Prostate gland (tissue), 2 donors: ENCODE measurements around the gene FAM53B. TPM values are rescaled to one million over a fixed set of nuclear protein-coding genes. Genes with fewer than 3 reads are reported as not detected.

Experiments used
- DNase-seq: peaks from one replicate; pipeline ENCODE4 v3.0.0-alpha.2; 2019; ENCODE audit warnings: low spot score
- H3K27ac ChIP-seq, 2 donors: fragments of 200-600 bp; sonication (generic); 2 replicates each; pipeline ENCODE4 v1.5.1; 2017 to 2019
- H3K27me3 ChIP-seq: fragments of 200-600 bp; sonication (generic); replicated peaks from 2 replicates; pipeline ENCODE4 v1.5.1; 2019; ENCODE audit not compliant: insufficient read depth
- H3K36me3 ChIP-seq, 2 donors: fragments of 200-600 bp; sonication (generic); 1 replicate in 1 of 2; 2 replicates in 1 of 2; pipeline versions ENCODE4 v1.5.1 to v1.8.1; 2017 to 2019
- H3K4me1 ChIP-seq: fragments of 200-600 bp; sonication (generic); replicated peaks from 2 replicates; pipeline ENCODE4 v1.5.1; 2019
- H3K4me3 ChIP-seq, 2 donors: fragments of 200-600 bp; sonication (generic); 2 replicates each; pipeline ENCODE4 v1.5.1; 2017 to 2019
- H3K9me3 ChIP-seq: fragments of 200-600 bp; sonication (generic); 2 replicates; pipeline ENCODE4 v1.5.1; 2017
- CTCF ChIP-seq, 4 experiments: fragments of 200-600 bp in 2 of 4; fragments of 450-650 bp in 2 of 4; sonication (generic) in 2 of 4; IDR thresholded peaks; 1 replicate in 3 of 4; 2 replicates in 1 of 4; pipeline ENCODE4 v1.5.1; 2016 to 2019; ENCODE audit warnings: antibody characterized with exemption in 4 of 4, mild to moderate bottlenecking in 2 of 4, moderate library complexity in 2 of 4
- POLR2A ChIP-seq: fragments of 450-650 bp; IDR thresholded peaks from one replicate; pipeline ENCODE4 v1.6.1; 2016; ENCODE audit warnings: antibody characterized with exemption, mild to moderate bottlenecking
- POLR2AphosphoS5 ChIP-seq: sonication (generic); formaldehyde crosslinking; IDR thresholded peaks from one replicate; pipeline ENCODE4 v1.6.1; 2017; ENCODE audit warnings: antibody characterized with exemption
- WGBS: methylation state at CpG from one replicate; pipeline ENCODE4 v1.1.5; 2018; 5-methylcytosine and 5-hydroxymethylcytosine counted together
- intact Hi-C: fragments of 100-400 bp; cut with DNase I; formaldehyde crosslinking; loops from one replicate; pipeline ENCODE4 v1.14.2; 2022
- total RNA-seq, 2 donors: library from RNA; depleted of rRNA; stranded (reverse); fragments of >200 nt; gene quantifications; one replicate each; pipeline ENCODE4 v1.1.0, GENCODE V29; 2016

FAM53B gene
- total RNA-seq, 2 donors from 2014 or later: 28.9 to 101 TPM

GRCh38 chr10:124630551-124630950 lies 113.6 kb downstream of the FAM53B start:
- no peaks in the 10 kb centered on the region for H3K27me3 ChIP-seq
- WGBS: 92% methylated on average over 5 of the region's 5 CpGs
- H3K4me1 ChIP-seq: peaks cover 12% of the 10 kb centered on the region
- no peak for DNase-seq
- no peaks in the 10 kb centered on the region for H3K36me3 ChIP-seq
- H3K4me3 ChIP-seq: no peak overlapping the region
- peak overlapping the region; percentile 52 to 73 for H3K27ac ChIP-seq
- H3K9me3 ChIP-seq: no peaks in the 10 kb centered on the region
- intact Hi-C loops: loop anchor here (5.0 kb wide), 1 partner anchor 107 kb away; no protein-coding TSS in a partner anchor
- no peak for TF ChIP-seq POLR2AphosphoS5
- no peak for TF ChIP-seq POLR2A
- no peak for TF ChIP-seq CTCF (IDR thresholded peaks at IDR 0.05)

- H3K9me3 ChIP-seq: no peaks in the 10 kb centered on the region
- intact Hi-C loops: loop anchor here (5.0 kb wide), 1 partner anchor 107 kb away; no protein-coding TSS in a partner anchor
- DNase-seq: no peak
- H3K27me3 ChIP-seq: no peaks in the 10 kb centered on the region
- 82% methylated on average over 6 of the region's 6 CpGs for WGBS
- peaks cover 13% of the 10 kb centered on the region for H3K4me1 ChIP-seq
- no peaks in the 10 kb centered on the region for H3K36me3 ChIP-seq
- H3K27ac ChIP-seq: peak overlapping the region in 1 of 2 donors; percentile 5
- TF ChIP-seq CTCF (IDR thresholded peaks at IDR 0.05) (no peak), POLR2A (no peak), POLR2AphosphoS5 (no peak)
- no peak overlapping the region for H3K4me3 ChIP-seq
Observed at GRCh38 chr10:124629842-124630241, 114.3 kb downstream of the FAM53B start.

GRCh38 chr10:124629415-124629814 lies 114.8 kb downstream of the FAM53B start:
- peaks cover 17% of the 10 kb centered on the region for H3K4me1 ChIP-seq
- H3K4me3 ChIP-seq: no peak overlapping the region
- intact Hi-C loops: no loop called here
- no peak for TF ChIP-seq CTCF (IDR thresholded peaks at IDR 0.05)
- no peak for TF ChIP-seq POLR2AphosphoS5
- TF ChIP-seq POLR2A: no peak
- H3K9me3 ChIP-seq: no peaks in the 10 kb centered on the region
- no peak overlapping the region for H3K27ac ChIP-seq
- DNase-seq: no peak
- 83% methylated on average over 6 of the region's 6 CpGs for WGBS
- H3K27me3 ChIP-seq: no peaks in the 10 kb centered on the region
- H3K36me3 ChIP-seq: no peaks in the 10 kb centered on the region

- Histone ChIP-seq H3K4me1 (peaks cover 19% of the 10 kb centered on the region), H3K27me3 (no peaks in the 10 kb centered on the region), H3K4me3 (no peak overlapping the region), H3K9me3 (no peaks in the 10 kb centered on the region), H3K36me3 (no peaks in the 10 kb centered on the region), H3K27ac (no peak overlapping the region)
- TF ChIP-seq CTCF (IDR thresholded peaks at IDR 0.05) (no peak), POLR2A (no peak), POLR2AphosphoS5 (no peak)
- 89% methylated on average over 9 of the region's 9 CpGs for WGBS
- intact Hi-C loops: no loop called here
- DNase-seq: no peak
Observed at GRCh38 chr10:124628676-124629021, 115.5 kb downstream of the FAM53B start.

GRCh38 chr10:124627866-124628675 lies 116.1 kb downstream of the FAM53B start:
- intact Hi-C loops: no loop called here
- TF ChIP-seq POLR2A (no peak), CTCF (IDR thresholded peaks at IDR 0.05) (no peak), POLR2AphosphoS5 (no peak)
- Histone ChIP-seq H3K27ac (peak overlapping the region in 1 of 2 donors; percentile 10), H3K4me3 (no peak overlapping the region), H3K4me1 (peaks cover 19% of the 10 kb centered on the region), H3K9me3 (no peaks in the 10 kb centered on the region), H3K36me3 (no peaks in the 10 kb centered on the region), H3K27me3 (no peaks in the 10 kb centered on the region)
- no peak for DNase-seq
- 61% methylated on average over 12 of the region's 12 CpGs for WGBS
